ENCODE data around the gene KIF5C.

DNA sequence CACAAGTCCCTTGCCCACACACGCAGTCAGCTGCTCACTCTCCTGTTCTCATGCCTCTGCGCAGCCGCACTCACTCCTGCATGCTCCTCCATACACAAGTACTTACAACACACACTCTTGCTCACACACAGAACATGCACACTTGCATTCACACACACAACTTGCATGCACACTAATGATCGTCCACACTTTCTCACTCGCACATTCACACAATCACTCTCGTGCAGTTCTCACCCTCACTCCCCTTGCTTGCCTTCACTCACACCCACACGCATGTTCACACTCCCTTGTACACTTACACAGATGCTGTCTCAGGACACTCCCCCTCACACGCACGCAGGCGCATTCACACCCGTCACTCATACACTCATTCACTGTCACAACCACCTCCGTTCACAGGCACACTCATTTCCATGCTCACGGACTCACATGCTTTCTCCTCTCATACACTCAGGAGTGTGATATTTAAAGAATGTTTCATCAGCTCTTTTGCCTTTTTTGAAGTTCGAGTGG, 127.4 kb downstream of the KIF5C start:
- no peak for TF ChIP-seq POLR2A (IDR thresholded peaks at IDR 0.05)
- no peak for TF ChIP-seq CTCF (IDR thresholded peaks at IDR 0.05)
